Transverse colon (tissue), 4 donors: ENCODE measurements around the gene MBOAT1.

Experiments used
- POLR2A ChIP-seq: fragments of 450-650 bp; IDR thresholded peaks from one replicate; pipeline ENCODE4 v1.6.1; 2016; ENCODE audit warnings: antibody characterized with exemption, mild to moderate bottlenecking, moderate library complexity
- POLR2AphosphoS5 ChIP-seq, 3 donors: sonication (generic); formaldehyde crosslinking; IDR thresholded peaks; one replicate each; pipeline ENCODE4 v1.6.1; 2016; ENCODE audit warnings: antibody characterized with exemption in 3 of 3
- TF ChIP-seq, protein P1 (sequence below), 5 experiments: fragments of 200-600 bp in 3 of 5; fragments of 450-650 bp in 2 of 5; sonication (generic) in 3 of 5; IDR thresholded peaks; 1 replicate in 2 of 5; 2 replicates in 3 of 5; pipeline ENCODE4 v1.5.1; 2016 to 2017; ENCODE audit warnings: antibody characterized with exemption in 5 of 5, inconsistent platforms in 3 of 5, mild to moderate bottlenecking in 2 of 5, moderate library complexity in 1 of 5

DNA sequence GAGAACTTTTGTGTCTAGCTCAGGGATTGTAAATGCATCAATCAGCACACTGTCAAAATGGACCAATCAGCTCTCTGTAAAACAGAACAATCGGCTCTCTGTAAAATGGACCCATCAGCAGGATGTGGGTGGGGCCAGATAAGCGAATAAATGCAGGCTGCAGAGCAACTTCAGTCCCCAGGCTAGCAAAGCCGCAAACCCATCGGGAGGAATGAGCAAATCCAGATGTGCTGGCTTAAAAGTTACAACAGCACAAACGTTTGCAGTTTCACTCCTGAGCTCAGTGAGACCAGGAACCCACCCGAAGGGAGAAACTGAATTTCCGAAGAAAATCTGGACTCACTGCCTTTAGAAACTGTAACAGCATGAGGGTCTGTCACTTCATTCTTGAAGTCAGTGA lies 21.9 kb upstream of the MBOAT1 start:
- TF ChIP-seq, protein P1, sequence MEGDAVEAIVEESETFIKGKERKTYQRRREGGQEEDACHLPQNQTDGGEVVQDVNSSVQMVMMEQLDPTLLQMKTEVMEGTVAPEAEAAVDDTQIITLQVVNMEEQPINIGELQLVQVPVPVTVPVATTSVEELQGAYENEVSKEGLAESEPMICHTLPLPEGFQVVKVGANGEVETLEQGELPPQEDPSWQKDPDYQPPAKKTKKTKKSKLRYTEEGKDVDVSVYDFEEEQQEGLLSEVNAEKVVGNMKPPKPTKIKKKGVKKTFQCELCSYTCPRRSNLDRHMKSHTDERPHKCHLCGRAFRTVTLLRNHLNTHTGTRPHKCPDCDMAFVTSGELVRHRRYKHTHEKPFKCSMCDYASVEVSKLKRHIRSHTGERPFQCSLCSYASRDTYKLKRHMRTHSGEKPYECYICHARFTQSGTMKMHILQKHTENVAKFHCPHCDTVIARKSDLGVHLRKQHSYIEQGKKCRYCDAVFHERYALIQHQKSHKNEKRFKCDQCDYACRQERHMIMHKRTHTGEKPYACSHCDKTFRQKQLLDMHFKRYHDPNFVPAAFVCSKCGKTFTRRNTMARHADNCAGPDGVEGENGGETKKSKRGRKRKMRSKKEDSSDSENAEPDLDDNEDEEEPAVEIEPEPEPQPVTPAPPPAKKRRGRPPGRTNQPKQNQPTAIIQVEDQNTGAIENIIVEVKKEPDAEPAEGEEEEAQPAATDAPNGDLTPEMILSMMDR (IDR thresholded peaks at IDR 0.05), result no peak
- TF ChIP-seq POLR2A (no peak), POLR2AphosphoS5 (IDR thresholded peaks at IDR 0.05) (no peak)
